CD4-positive, alpha-beta T cell treated with Interleukin-1 beta for 1 hour (primary cell): ENCODE measurements around the gene STARD3.
A peak's percentile ranks its signal among the peaks of the same experiment; 100 is the strongest.
"Not testable (repeated sequence)": the region's sequence is repeated elsewhere in the genome, so short reads cannot be mapped to it uniquely, and the experiment has no call there.

Source experiments
- DNase-seq, 2 donors: peaks; one replicate each; pipeline ENCODE4 v3.0.0-alpha.2; 2020 to 2022

Gene STARD3

GRCh38 chr17:39699818-39700147 is 62.8 kb downstream of the STARD3 start, which contains the start of gene ERBB2:
ERBB2 (plus strand) TSS chr17:39700064; CDS start chr17:39700239, 175 bp downstream.
- DNase-seq = no peak

GRCh38 chr17:39700148-39700987 is 63.4 kb downstream of the STARD3 start:
- no peak for DNase-seq

DNA sequence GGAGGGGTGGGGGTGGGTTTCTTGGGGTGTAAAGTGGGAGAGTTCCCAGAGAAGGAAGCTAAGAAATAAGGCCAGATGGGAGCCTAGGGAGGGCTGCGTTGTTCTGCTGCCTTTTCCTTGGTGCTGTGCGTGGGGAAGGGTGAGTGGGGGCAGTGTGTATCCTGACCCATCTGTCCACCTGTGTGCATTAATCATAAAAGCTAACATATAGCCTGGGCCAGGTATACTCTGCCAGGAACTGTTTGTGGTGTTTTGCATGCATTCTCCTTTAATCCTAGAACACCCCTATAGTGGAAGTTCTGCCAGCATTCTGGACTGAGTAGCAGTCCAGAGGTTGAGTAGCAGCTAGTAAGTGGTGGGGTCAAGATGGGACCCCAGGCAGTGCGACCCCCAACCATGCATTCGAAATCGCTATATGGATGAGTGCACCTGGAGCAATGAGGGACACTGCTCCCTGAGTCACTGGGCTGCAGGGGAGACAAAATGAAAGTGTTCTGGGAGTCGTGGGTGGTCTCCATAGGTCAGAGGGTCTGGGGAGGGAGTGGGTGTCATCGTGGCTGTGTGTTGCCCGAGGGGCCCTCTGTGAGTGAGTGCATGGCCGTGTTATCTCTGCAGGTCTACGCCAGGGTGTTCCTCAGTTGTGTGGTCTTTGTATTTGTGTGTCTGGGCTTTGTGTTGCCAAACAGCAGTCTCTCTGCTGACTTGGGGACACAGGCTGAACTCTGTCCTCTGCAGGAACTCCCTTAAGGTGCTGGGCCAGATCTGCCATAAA is 64.3 kb downstream of the STARD3 start:
- no peak for DNase-seq

DNA sequence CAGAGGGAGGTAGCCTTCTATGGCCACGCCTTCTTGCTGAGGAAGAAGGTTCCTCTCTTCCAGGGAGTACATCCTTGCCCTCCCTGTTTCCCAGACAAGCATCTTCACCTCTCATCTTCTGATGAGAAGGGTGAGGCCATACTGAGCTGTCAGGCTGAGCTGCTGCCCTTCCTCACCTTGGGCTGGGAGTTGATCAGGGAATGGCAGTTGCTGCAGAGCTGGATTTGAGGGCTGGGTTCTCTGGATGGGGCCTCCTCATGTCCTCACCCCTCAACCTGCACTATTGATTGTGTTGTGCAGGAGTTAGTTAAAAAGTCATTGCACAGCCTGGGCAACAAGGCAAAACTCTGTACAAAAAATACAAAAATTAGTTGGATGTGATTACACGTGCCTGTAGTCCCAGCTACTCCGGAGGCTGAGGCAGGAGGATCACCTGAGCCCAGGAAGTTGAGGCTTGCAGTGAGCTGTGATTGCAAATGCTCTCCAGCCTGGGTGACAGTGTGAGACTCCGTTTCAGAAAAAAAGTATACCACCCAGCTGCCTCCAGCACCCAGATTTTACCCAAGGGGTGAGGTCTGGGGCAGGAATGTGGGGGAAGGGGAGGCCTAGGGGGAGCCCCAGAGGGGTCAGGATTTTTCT is 65.0 kb downstream of the STARD3 start:
- DNase-seq = no peak

DNA sequence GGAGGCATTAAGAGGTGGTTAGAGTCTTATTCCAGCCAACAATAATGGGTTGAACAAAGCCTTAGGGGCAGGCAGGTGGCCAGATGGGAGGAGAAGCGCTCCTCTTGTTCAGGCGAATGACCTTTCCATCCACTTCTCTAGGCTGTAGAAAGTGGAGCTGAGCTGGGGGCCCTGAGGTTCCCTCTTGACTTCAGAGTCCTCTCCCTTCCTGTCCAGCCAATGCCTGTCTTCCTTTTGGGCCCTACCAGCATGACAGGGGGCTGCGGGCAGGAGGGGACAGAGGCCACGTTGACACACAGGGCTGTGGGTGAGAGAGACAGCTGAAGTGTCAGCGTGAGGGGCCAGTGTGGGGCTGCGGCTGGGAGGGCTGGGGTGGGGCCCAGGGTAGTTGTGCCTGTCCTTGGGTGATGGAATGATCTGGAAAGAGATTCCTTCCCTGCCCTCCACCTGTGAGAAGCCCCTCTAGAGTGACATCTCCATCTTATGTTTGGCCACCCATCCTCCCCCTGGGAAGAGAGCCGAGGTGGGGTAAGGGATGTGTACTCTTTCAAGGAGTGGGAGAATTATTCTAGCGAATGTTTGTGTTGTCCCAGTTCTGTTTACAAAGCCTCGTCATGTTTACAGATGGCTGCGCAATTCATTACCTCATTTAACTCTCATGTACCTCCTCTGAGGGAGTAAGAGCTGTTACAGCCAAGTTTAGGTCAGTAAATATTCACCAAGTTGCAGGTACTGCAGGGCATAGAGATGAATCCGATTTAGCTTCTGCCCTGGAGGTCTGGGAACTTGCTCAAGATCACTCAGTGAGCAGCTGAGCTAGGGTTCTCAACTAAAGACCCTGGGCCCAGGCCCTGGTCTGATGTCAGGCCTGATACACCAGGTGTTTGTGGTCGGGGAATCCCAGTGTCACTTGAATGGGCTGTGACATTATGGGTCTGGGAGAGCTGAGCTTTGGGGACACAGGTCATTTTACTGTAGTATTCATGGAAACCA is 66.3 kb downstream of the STARD3 start:
- DNase-seq = no peak

- DNase-seq = no peak
Observed at GRCh38 chr17:39703913-39704312, 67.0 kb downstream of the STARD3 start.

GRCh38 chr17:39704821-39705551 is 68.0 kb downstream of the STARD3 start:
- DNase-seq = no peak

- no peak for DNase-seq
Observed at GRCh38 chr17:39705786-39706348, 68.9 kb downstream of the STARD3 start.

DNA sequence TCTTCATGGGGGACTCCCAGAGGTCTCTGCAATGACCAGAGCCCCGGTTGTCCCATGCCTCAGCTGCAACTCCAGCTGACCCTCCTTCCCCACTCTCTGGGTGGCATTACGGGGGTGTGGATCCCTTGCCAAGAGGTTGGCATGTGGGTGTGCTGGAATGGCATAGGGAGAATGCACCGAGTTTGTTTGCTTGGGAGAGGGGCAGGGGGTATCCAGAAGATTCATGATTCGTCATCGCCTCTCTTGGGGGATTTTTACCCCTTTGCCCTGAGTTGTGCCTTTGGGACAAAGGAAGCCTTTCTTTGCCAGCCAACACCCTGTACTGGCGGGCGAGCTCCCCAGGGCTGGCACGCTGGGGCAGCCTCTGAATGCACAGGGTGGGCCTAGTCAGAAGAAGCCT is 69.4 kb downstream of the STARD3 start:
- DNase-seq = no peak

DNA sequence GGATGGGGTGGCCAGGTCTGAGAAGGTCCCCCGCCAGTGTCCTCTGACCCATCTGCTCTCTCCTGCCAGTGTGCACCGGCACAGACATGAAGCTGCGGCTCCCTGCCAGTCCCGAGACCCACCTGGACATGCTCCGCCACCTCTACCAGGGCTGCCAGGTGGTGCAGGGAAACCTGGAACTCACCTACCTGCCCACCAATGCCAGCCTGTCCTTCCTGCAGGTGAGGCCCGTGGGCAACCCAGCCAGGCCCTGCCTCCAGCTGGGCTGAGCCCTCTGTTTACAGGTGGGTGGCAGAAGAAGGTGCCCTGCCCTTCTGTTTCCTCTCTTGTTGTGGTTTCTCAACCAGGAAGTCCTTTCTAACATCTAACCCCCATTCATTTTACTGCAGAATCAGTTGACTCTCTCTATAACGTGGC is 70.0 kb downstream of the STARD3 start:
- peak in 1 of 2 donors; percentile 19 for DNase-seq

- peak in 1 of 2 donors; percentile 8 for DNase-seq
Observed at GRCh38 chr17:39709319-39709997, 72.5 kb downstream of the STARD3 start.

DNA sequence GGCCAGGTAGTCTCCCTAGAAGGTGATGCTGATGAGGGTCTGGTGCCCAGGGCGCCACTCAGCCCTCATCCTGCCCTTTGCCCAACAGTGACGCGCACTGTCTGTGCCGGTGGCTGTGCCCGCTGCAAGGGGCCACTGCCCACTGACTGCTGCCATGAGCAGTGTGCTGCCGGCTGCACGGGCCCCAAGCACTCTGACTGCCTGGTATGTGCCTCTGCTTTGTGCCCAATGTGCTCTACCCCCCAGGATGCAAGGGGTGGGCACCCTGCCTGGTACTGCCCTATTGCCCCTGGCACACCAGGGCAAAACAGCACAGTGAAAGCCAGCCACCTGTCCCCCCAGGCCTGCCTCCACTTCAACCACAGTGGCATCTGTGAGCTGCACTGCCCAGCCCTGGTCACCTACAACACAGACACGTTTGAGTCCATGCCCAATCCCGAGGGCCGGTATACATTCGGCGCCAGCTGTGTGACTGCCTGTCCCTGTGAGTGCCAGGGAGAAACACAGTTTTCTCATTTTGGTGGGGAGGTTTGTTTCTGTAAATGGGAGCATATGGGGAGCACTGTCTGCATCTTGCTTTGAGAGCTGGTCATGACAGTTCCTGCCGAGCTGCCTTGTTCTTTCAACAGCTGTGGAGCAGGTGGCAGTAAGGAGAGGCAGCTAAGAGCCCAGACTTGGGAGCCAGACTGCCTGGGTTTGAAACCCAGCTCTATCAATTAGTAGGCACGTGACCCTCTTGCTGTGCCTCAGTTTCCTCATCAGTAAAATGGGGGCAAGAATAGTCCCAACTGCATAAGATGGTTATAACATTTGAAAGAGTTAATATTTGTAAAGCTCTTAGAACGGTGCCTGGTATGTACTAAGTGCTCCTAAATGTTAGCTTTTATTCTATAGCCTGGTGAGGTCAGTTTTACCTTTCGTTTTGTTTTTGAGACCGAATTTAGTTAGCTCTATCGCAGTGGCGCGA is 73.3 kb downstream of the STARD3 start:
- DNase-seq = no peak

DNA sequence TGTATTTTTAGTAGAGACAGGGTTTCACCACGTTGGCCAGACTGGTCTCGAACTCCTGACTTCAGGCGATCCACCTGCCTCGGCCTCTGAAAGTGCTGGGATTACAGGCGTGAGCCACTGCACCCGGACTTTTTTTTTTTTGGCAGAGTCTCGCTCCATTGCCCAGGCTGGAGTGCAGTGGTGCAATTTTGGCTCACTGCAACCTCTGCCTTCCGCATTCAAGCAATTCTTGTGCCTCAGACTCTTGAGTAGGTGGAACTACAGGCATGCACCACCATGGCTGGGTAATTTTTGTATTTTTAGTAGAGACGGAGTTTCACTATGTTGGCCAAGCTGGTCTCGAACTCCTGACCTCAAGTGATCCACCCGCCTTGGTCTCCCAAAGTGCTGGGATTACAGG is 74.1 kb downstream of the STARD3 start:
- not testable (repeated sequence) for DNase-seq

DNA sequence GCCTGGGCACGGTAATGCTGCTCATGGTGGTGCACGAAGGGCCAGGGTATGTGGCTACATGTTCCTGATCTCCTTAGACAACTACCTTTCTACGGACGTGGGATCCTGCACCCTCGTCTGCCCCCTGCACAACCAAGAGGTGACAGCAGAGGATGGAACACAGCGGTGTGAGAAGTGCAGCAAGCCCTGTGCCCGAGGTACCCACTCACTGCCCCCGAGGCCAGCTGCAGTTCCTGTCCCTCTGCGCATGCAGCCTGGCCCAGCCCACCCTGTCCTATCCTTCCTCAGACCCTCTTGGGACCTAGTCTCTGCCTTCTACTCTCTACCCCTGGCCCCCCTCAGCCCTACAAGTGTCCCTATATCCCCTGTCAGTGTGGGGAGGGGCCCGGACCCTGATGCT is 74.9 kb downstream of the STARD3 start:
- no peak for DNase-seq
